AG04449 (cell line): ENCODE data around the gene MAP2K7.
A peak's percentile ranks its signal among the peaks of the same experiment; 100 is the strongest.

ENCODE experiments used
- CTCF ChIA-PET: fragments of 350-600 bp; formaldehyde crosslinking; extraction: SDS; loops from one replicate; lab custom pipeline; 2021; ENCODE audit warnings: antibody characterized with exemption; lab: Yijun Ruan, JAX
- POLR2A ChIA-PET: fragments of 400-600, 350-600 bp; formaldehyde crosslinking; extraction: SDS; loops from one replicate; lab custom pipeline; 2020; ENCODE audit warnings: antibody characterized with exemption, inconsistent platforms; lab: Yijun Ruan, JAX
- DNase-seq: peaks from one replicate; pipeline ENCODE4 v3.0.0-alpha.2; 2010; ENCODE audit warnings: low read depth, low spot score
- H3K4me3 ChIP-seq: 2 replicates; pipeline ENCODE4 v1.5.1; 2011; ENCODE audit warnings: low read depth, mild to moderate bottlenecking, control low read depth, low read length
- CTCF ChIP-seq: IDR thresholded peaks from one replicate; pipeline ENCODE4 v1.5.1; 2011; ENCODE audit warnings: mild to moderate bottlenecking, moderate library complexity, low read length, control low read depth, inconsistent platforms; ENCODE audit not compliant: insufficient read depth; ENCODE audit errors: missing control alignments

Gene MAP2K7

GRCh38 chr19:7898967-7899366 lies 4.7 kb upstream of the MAP2K7 start:
- H3K4me3 ChIP-seq, result no peak overlapping the region
- no peak for DNase-seq
- ChIA-PET CTCF (interaction anchor here (1.0 to 2.0 kb wide), 3 partner anchors 22 to 46 kb away, joined by 3 to 7 read pairs (median 3); no protein-coding TSS in a partner anchor), POLR2A (no interaction called here)
- no peak for TF ChIP-seq CTCF

GRCh38 chr19:7899751-7900378 lies 3.8 kb upstream of the MAP2K7 start:
- H3K4me3 ChIP-seq, result no peak overlapping the region
- ChIA-PET POLR2A (interaction anchor here (1.4 to 2.2 kb wide), 2 partner anchors 9 to 10 kb away, joined by 3 to 7 read pairs; no protein-coding TSS in a partner anchor), CTCF (interaction anchor here (1.2 to 2.0 kb wide), 5 partner anchors 18 to 49 kb away, joined by 3 to 8 read pairs (median 5); no protein-coding TSS in a partner anchor)
- no peak for DNase-seq
- no peak for TF ChIP-seq CTCF

- POLR2A ChIA-PET, result interaction anchor here (1.4 to 2.2 kb wide), 2 partner anchors 8 to 10 kb away, joined by 3 to 7 read pairs; no protein-coding TSS in a partner anchor
- DNase-seq, result no peak
- CTCF ChIA-PET, result interaction anchor here (1.1 to 2.0 kb wide), 7 partner anchors 18 to 49 kb away, joined by 3 to 8 read pairs (median 4); no protein-coding TSS in a partner anchor
- no peak overlapping the region for H3K4me3 ChIP-seq
- TF ChIP-seq CTCF, result no peak
Measured at GRCh38 chr19:7900401-7900870, 3.2 kb upstream of the MAP2K7 start.

GRCh38 chr19:7900931-7901330 lies 2.7 kb upstream of the MAP2K7 start:
- POLR2A ChIA-PET, result interaction anchor here (1.4 to 2.2 kb wide), 2 partner anchors 8 to 11 kb away, joined by 3 to 7 read pairs; no protein-coding TSS in a partner anchor
- TF ChIP-seq CTCF, result no peak
- no peak overlapping the region for H3K4me3 ChIP-seq
- no peak for DNase-seq
- CTCF ChIA-PET, result interaction anchor here (0.7 to 2.0 kb wide), 10 partner anchors 13 to 50 kb away, joined by 3 to 8 read pairs (median 4); partner anchors contain the start of gene LRRC8E

- no peak for TF ChIP-seq CTCF
- POLR2A ChIA-PET, result interaction anchor here (2.2 kb wide), 1 partner anchor 11 kb away, joined by 7 read pairs; no protein-coding TSS in a partner anchor
- no peak overlapping the region for H3K4me3 ChIP-seq
- DNase-seq, result no peak
- CTCF ChIA-PET, result interaction anchor here (0.6 to 2.0 kb wide), 11 partner anchors 10 to 519 kb away, joined by 3 to 8 read pairs (median 4); partner anchors contain the start of gene LRRC8E
Measured at GRCh38 chr19:7901337-7901736, 2.3 kb upstream of the MAP2K7 start.

GRCh38 chr19:7902796-7903243 lies 857 bp upstream of the MAP2K7 start:
- no peak for TF ChIP-seq CTCF
- no peak for DNase-seq
- ChIA-PET POLR2A (interaction anchor here (0.6 to 1.6 kb wide), 9 partner anchors 9 to 419 kb away, joined by 3 to 13 read pairs (median 4); partner anchors contain the start of genes LRRC8E, NDUFA7, RPS28 and SNAPC2), CTCF (interaction anchor here (1.0 to 1.9 kb wide), 12 partner anchors 10 to 77 kb away, joined by 3 to 13 read pairs (median 6); partner anchors contain the start of genes LRRC8E and TIMM44)
- peak overlapping the region; percentile 86 for H3K4me3 ChIP-seq
